ENCODE data around the gene KLHDC7B.

KLHDC7B gene

GRCh38 chr22:50573491-50574382, 28.0 kb downstream of the KLHDC7B start:
- DNase-seq (ENCODE audit: low spot score) = no peak

GRCh38 chr22:50574383-50574755, 28.7 kb downstream of the KLHDC7B start:
- DNase-seq (ENCODE audit: low spot score) = no peak

GRCh38 chr22:50575426-50575941, 29.8 kb downstream of the KLHDC7B start:
- no peak for DNase-seq (ENCODE audit: low spot score)

- peak; percentile 93 for DNase-seq (ENCODE audit: low spot score)
These were observed 30.4 kb downstream of the KLHDC7B start for GRCh38 chr22:50576070-50576469.

- DNase-seq (ENCODE audit: low spot score) = peak; percentile 25
These were observed 31.4 kb downstream of the KLHDC7B start for GRCh38 chr22:50576806-50577696.

GRCh38 chr22:50577697-50577986, 31.9 kb downstream of the KLHDC7B start:
- no peak for DNase-seq (ENCODE audit: low spot score)

- DNase-seq (ENCODE audit: low spot score) = no peak
These were observed 32.5 kb downstream of the KLHDC7B start, which contains the start of gene CPT1B for GRCh38 chr22:50577987-50578775. TSS of gene CPT1B (minus strand) at chr22:50578427. CDS start at chr22:50577915, 512 bp downstream.

GRCh38 chr22:50578776-50579310, 33.1 kb downstream of the KLHDC7B start:
- no peak for DNase-seq (ENCODE audit: low spot score)

GRCh38 chr22:50579752-50580151, 34.1 kb downstream of the KLHDC7B start:
- no peak for DNase-seq (ENCODE audit: low spot score)

- DNase-seq (ENCODE audit: low spot score) = no peak
These were observed 35.6 kb downstream of the KLHDC7B start for GRCh38 chr22:50581031-50581949.

GRCh38 chr22:50581950-50582492, 36.3 kb downstream of the KLHDC7B start:
- peak; percentile 39 for DNase-seq (ENCODE audit: low spot score)

GRCh38 chr22:50582493-50583293, 37.0 kb downstream of the KLHDC7B start, which contains the start of gene CHKB:
TSS of gene CHKB (minus strand) at chr22:50582849. CDS start at chr22:50582781, 68 bp downstream.
- peak; percentile 98 for DNase-seq (ENCODE audit: low spot score)

- DNase-seq (ENCODE audit: low spot score) = no peak
These were observed 37.7 kb downstream of the KLHDC7B start for GRCh38 chr22:50583294-50583861.

GRCh38 chr22:50584106-50585096, 38.7 kb downstream of the KLHDC7B start:
- no peak for DNase-seq (ENCODE audit: low spot score)

- DNase-seq (ENCODE audit: low spot score) = no peak
These were observed 39.5 kb downstream of the KLHDC7B start for GRCh38 chr22:50585238-50585637.

- no peak for DNase-seq (ENCODE audit: low spot score)
These were observed 40.1 kb downstream of the KLHDC7B start for GRCh38 chr22:50585781-50586180.

- no peak for DNase-seq (ENCODE audit: low spot score)
These were observed 40.7 kb downstream of the KLHDC7B start for GRCh38 chr22:50586416-50586815.

- DNase-seq (ENCODE audit: low spot score) = no peak
These were observed 41.7 kb downstream of the KLHDC7B start for GRCh38 chr22:50587407-50587806.
